Measurements from ENCODE around the gene SFXN5.
"Not testable (repeated sequence)": the region's sequence is repeated elsewhere in the genome, so short reads cannot be mapped to it uniquely, and the experiment has no call there.

Gene SFXN5

GRCh38 chr2:73078457-73079411 is 7.2 kb upstream of the SFXN5 start:
- in situ Hi-C loops (cut with MboI; ENCODE audit: low sequenced_read_pairs): no loop called here

- in situ Hi-C loops (cut with MboI; ENCODE audit: low sequenced_read_pairs): no loop called here
These were observed 5.9 kb upstream of the SFXN5 start for GRCh38 chr2:73077424-73077795.

GRCh38 chr2:73076701-73077423 is 5.3 kb upstream of the SFXN5 start:
- in situ Hi-C loops (cut with MboI; ENCODE audit: low sequenced_read_pairs): no loop called here

GRCh38 chr2:73075477-73076373 is 4.2 kb upstream of the SFXN5 start:
- in situ Hi-C loops (cut with MboI; ENCODE audit: low sequenced_read_pairs): no loop called here

- in situ Hi-C loops (cut with MboI; ENCODE audit: low sequenced_read_pairs): no loop called here
These were observed 2.9 kb upstream of the SFXN5 start for GRCh38 chr2:73074110-73075069.

GRCh38 chr2:73072416-73072815 is 904 bp upstream of the SFXN5 start:
- in situ Hi-C loops (cut with MboI; ENCODE audit: low sequenced_read_pairs): no loop called here

GRCh38 chr2:73072129-73072395 is 550 bp upstream of the SFXN5 start:
- in situ Hi-C loops (cut with MboI; ENCODE audit: low sequenced_read_pairs): no loop called here

- in situ Hi-C loops (cut with MboI; ENCODE audit: low sequenced_read_pairs): no loop called here
These were observed 711 bp downstream of the SFXN5 start for GRCh38 chr2:73070643-73071359.

GRCh38 chr2:73069855-73070642 is 1.5 kb downstream of the SFXN5 start:
- in situ Hi-C loops (cut with MboI; ENCODE audit: low sequenced_read_pairs): no loop called here

GRCh38 chr2:73069041-73069854 is 2.3 kb downstream of the SFXN5 start:
- in situ Hi-C loops (cut with MboI; ENCODE audit: low sequenced_read_pairs): no loop called here

- in situ Hi-C loops (cut with MboI; ENCODE audit: low sequenced_read_pairs): no loop called here
These were observed 3.4 kb downstream of the SFXN5 start for GRCh38 chr2:73068147-73068546.

- in situ Hi-C loops (cut with MboI; ENCODE audit: low sequenced_read_pairs): no loop called here
These were observed 4.5 kb downstream of the SFXN5 start for GRCh38 chr2:73067043-73067442.

- in situ Hi-C loops (cut with MboI; ENCODE audit: low sequenced_read_pairs): not testable (repeated sequence)
These were observed 6.4 kb downstream of the SFXN5 start for GRCh38 chr2:73065070-73065469.

GRCh38 chr2:73063909-73064875 is 7.3 kb downstream of the SFXN5 start:
- in situ Hi-C loops (cut with MboI; ENCODE audit: low sequenced_read_pairs): no loop called here

- in situ Hi-C loops (cut with MboI; ENCODE audit: low sequenced_read_pairs): no loop called here
These were observed 8.0 kb downstream of the SFXN5 start for GRCh38 chr2:73063472-73063871.

- in situ Hi-C loops (cut with MboI; ENCODE audit: low sequenced_read_pairs): no loop called here
These were observed 12.4 kb downstream of the SFXN5 start for GRCh38 chr2:73059106-73059505.

- in situ Hi-C loops (cut with MboI; ENCODE audit: low sequenced_read_pairs): no loop called here
These were observed 16.5 kb downstream of the SFXN5 start for GRCh38 chr2:73054980-73055379.
